HG02610 (cell line): ENCODE results near the gene TRAM2.

Experiments used
- ATAC-seq: cut with Tn5 transposase; IDR thresholded peaks from one replicate; pipeline ENCODE4 v1.9.1; 2021; ENCODE audit warnings: mild to moderate bottlenecking, moderate library complexity; ENCODE audit not compliant: unreplicated experiment

Gene TRAM2

DNA sequence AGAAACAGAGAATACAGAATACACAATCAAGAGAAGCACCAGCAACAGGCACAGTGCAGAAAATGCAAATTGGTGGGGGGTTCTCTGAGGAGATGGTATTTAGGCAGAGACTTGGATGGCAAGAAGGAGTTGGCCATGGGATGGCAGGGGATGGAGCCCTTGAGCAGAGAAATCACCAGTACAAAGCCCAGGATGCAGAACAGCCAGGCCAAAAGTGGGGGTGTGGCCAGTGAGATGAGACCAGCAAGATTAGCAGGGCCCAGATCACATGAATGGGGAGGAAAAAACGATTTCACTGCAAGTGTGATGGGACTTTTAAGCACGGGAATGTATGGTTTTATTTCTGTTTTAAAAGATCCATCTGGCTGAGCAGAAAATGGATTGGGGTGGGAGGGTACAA lies 63.4 kb downstream of the TRAM2 start:
- no peak for ATAC-seq

GRCh38 chr6:52512199-52512598 lies 64.7 kb downstream of the TRAM2 start:
- no peak for ATAC-seq

DNA sequence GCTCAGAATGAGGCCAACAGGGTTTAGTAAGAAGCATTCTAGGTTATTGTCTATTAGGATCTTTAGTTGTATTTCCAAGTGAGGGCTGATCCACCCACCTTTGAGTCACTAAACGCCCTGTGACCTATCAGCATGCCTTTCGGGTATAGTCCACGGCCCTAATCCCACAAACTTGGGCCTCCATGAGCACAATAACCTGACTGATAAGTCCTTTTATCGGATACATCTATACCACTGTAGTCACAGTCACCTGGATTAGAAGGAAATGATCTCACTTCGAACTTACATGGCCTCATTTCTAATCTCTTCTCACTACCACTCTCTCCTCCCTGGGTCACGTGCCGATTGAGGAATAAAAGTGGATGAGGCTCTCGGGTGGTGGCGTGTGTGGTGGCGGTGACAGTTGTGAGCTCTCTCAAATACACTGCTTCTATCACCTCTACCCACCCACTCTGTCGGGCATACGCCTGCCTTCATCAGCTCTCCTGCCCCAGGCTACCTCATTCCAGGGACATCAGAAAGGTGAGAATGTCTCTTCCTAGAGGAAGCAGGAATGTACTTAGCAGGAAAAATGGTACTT lies 65.2 kb downstream of the TRAM2 start:
- ATAC-seq, result no peak

GRCh38 chr6:52511163-52511562 lies 65.7 kb downstream of the TRAM2 start:
- ATAC-seq, result no peak

GRCh38 chr6:52510213-52510562 lies 66.7 kb downstream of the TRAM2 start:
- ATAC-seq, result peak; percentile 43

DNA sequence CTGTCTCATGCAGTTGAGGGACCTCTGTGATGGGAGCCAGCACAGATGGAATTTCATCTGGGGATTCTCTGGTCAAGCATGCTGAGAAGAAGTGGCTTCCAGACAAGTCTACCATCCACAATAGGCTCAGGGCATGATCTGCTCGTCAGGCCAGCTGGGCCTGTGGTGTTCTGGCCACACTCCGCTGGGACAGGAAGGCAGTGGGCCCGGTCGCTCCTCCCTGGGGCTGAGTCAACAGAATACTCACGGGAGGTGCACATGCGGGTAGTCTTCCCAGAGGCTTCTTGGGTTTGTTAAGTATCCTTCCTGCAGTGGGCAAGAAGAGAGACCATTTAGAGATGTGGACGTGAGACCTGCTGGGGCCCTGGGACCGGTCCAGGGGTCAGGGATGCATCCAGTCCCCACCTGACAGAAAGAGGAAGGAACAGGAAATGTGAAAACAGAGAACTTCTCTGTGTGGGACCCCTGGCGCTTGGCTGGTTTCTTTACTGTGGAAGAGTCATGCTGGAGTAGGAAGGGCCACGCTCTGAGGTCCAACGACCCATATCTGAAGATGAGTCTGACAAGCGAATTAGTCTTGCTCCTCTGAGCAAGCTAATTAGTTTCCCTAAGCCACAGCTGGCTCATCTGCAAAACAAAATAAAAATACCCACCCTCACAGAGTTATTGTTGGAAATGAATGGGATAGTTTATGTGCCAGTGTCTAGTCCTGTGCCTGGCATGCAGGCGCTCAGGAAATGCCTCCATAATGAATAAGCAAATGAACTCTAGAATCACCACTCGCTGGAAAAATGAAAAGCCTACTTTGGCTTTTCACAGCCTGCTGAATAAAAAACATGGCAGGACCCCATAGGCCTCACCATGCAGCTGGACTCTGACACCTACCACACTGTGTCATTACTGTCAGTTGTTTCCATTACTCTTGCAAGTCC lies 67.3 kb downstream of the TRAM2 start:
- peak; percentile 23 for ATAC-seq

GRCh38 chr6:52508261-52508739 lies 68.6 kb downstream of the TRAM2 start:
- ATAC-seq, result no peak

- no peak for ATAC-seq
Measured at GRCh38 chr6:52507557-52508260, 69.2 kb downstream of the TRAM2 start.

- no peak for ATAC-seq
Measured at GRCh38 chr6:52506476-52506875, 70.4 kb downstream of the TRAM2 start.

DNA sequence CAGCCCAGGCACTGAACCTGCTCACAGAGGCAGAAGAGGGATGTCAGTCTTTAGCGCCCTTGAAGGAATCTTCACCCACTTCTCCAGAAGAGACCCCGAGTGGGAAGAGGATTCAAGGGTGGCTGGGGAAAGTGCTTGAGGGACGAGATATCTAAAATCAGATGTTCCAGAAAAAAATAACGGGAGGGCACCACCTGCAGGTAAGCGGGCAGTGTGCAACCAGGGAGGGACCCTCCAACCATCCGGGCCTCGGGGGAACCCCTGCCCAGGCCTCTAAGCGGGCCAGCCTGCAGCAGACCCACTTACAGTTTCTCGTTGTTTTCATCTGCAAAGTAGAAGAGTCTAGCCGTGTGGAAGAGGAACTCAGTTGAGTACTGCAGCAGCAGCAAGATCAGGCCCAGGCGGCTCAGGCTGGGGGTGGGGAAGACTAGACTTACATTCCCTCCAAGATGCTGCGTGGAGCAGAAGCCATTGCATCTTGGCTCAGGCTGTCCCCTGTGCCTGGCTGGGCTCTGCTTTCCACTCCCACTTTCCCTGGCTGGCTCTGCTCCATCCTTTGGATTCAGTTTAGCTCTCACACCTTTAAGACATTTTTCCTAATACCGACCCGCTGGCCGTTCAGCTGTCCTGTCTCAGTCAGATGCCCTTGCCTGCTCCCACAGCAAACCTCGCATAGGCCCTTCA lies 71.0 kb downstream of the TRAM2 start:
- ATAC-seq, result no peak

DNA sequence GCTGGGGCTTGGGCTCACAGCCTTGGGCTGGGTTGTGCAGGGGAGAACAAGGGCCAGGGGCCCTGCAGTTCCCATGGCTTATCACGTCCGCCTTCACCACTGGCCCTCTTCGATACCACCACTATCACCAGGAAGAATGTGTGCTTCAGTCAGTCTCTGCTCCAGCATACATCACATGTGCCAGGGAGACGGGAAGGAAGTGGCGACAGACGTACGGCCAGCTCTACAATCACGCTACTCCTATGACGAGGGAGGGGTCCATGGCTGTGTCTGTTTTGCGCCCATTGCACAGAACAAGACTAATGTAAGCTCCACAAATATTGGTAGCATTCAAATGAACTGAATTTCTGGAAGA lies 72.1 kb downstream of the TRAM2 start:
- no peak for ATAC-seq

GRCh38 chr6:52503851-52504781 lies 72.7 kb downstream of the TRAM2 start:
- ATAC-seq, result no peak

DNA sequence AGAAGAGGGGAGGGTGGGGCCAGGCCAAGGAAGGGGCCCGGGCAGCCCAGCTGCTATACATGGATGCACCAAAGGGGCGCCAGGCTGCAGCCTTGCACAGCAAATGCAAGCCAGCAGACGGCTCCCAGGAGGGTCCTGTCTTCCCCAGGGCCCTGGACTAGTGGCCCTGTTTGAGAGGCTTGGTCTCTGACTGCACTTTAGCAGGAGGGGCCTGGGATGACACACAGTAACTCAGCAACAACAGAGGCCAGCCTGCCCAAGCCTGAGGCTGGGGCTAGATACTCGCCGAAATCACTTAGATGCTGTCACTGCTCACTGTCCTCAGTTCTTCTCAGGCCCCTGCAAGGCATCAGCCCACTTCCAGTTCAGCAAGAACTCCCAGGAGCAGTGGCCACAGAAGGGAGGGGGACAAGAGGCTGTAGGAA lies 73.5 kb downstream of the TRAM2 start:
- no peak for ATAC-seq

- no peak for ATAC-seq
Measured at GRCh38 chr6:52502306-52503029, 74.4 kb downstream of the TRAM2 start.

- no peak for ATAC-seq
Measured at GRCh38 chr6:52500238-52501129, 76.4 kb downstream of the TRAM2 start.

DNA sequence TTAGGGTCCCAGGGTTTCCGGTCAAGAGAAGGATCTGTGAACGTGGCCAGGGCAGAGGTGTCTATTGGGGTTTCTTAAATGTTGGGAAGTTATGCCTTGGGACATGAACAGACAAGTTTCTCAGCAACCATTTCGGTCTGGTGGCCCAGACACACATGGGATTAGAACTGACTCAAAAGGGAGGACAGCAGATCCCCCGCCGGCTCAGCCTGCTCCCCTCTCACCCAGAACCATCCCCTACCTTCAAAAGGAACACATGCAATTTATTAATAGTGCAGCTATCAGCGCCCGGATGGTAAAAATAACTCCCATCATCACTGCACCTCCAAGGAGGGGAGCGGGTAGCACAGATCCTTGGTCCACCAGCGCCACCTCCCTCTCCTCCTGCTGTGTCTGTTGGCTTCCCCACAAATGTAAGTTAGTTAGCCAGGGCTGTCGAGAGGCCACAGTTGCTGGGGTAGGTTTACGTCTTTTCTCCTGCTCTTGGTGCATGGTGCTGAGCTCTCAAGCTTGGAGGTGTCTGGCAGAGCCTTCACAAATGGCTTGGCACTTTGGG lies 77.1 kb downstream of the TRAM2 start:
- no peak for ATAC-seq

DNA sequence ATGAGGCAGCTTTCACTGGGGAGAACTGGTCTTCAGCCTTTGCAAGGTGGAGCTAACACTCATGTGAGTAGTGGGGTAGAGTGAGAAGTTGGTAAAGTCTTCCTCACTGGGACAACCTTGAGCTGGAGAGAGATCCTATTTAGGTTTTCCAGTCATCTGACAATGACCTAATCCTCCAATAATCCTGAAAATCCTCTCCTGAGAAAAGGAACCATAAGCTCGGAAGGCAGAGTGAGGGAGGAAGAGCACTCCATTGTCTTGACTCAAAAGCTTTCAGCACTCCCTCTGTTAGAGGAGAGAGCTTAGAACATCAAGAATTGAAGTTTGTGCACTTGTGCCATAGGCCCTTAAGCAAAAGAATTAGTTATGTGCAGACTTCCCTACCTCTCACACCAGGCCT lies 77.8 kb downstream of the TRAM2 start:
- no peak for ATAC-seq

- ATAC-seq, result no peak
Measured at GRCh38 chr6:52498538-52499017, 78.3 kb downstream of the TRAM2 start.
